Effector memory CD4-positive, alpha-beta T cell (primary cell): ENCODE data around the gene FSTL4.

Source experiments
- DNase-seq, 3 donors: peaks; one replicate each; pipeline ENCODE4 v3.0.0-alpha.2; 2020
- H3K27ac ChIP-seq: 2 replicates; pipeline ENCODE4 v1.7.0; 2013; ENCODE audit warnings: mild to moderate bottlenecking, low read length, moderate library complexity; ENCODE audit not compliant: insufficient read depth, poor library complexity, severe bottlenecking
- H3K27me3 ChIP-seq: replicated peaks from 2 replicates; pipeline ENCODE4 v1.7.0; 2013; ENCODE audit warnings: mild to moderate bottlenecking, low read length; ENCODE audit not compliant: insufficient read depth, control insufficient read depth, poor library complexity, severe bottlenecking
- H3K36me3 ChIP-seq: 2 replicates; pipeline ENCODE4 v1.7.0; 2013; ENCODE audit warnings: mild to moderate bottlenecking, low read length, moderate library complexity; ENCODE audit not compliant: control insufficient read depth, insufficient read depth
- H3K4me1 ChIP-seq: 2 replicates; pipeline ENCODE4 v1.7.0; 2013; ENCODE audit warnings: low read length, mild to moderate bottlenecking; ENCODE audit not compliant: control insufficient read depth, insufficient read depth, poor library complexity, severe bottlenecking
- H3K4me3 ChIP-seq: 2 replicates; pipeline ENCODE4 v1.7.0; 2013; ENCODE audit warnings: low read length, low read depth, mild to moderate bottlenecking; ENCODE audit not compliant: insufficient read depth, poor library complexity, severe bottlenecking
- H3K9me3 ChIP-seq: 2 replicates; pipeline ENCODE4 v1.7.0; 2013; ENCODE audit warnings: mild to moderate bottlenecking, low read length, moderate library complexity; ENCODE audit not compliant: control insufficient read depth

The FSTL4 gene

DNA sequence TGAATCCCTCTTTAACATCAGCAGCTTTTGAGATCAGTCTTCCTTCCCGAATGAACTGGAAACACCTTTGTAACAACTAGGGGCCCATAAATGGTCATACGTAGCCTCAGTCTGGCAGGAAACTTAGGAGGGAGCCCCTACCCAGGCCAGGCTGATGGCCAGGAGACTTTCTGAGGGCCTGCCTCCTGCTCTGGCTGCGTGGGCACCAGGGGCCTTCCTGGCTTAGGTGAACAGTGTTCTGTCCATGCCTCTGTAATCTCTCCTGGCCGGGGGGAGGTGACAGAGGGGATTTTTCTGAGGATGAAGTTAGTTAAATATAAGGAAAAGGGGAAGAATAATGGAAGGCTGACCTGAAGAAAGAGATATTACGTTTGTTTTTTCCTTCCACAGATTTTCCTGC lies 843 bp upstream of the FSTL4 start:
- H3K27ac ChIP-seq, result no peak overlapping the region

DNA sequence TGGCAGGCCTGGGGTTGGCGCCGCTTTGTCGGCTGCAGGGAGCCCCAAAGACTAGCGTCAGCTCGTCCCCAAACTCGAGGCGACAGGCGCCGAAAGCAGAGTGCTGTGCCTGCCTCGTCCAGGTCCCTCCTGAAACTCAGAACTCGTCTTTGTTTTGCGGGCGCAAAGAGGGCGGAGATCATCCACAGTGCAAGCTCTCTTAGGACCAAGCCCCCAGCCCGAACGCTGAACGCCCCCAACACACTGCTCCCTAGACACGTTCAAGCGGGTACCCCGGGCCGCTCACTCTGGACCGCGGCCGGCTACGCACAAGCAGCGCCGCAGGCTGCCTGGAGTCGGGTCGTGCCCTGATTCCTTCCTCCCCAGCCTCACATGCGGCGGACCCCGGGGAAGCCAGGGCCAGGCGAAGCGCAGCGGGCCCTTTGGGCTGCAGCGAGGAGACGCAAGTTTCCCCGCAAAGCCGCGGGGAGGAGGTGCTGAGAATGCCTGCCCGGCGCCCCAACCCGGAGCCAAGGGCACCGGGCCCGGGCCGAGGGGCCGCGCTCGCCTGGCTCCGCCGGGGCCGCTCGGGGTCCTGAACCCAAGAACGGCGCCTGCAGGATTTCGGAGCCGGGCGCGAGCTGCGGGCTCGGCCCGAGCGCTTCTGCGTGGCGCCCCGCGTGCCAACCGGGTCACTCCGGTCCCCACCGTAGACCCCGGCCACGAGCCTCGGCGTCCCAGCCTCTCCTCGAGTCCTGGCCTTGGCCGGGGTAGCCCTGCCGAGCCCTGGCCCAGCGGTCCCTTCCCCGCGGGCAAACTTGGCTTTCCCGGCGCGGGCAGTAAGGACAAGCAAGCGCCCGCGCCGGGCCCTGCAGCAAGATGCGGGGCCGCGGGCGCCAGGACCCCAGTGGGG lies 738 bp downstream of the FSTL4 start:
- H3K9me3 ChIP-seq, result no peaks in the 10 kb centered on the region
- H3K36me3 ChIP-seq, result no peaks in the 10 kb centered on the region
- no peak overlapping the region for H3K27ac ChIP-seq
- DNase-seq, result no peak
- H3K4me3 ChIP-seq, result peak overlapping the region; percentile 57
- peaks cover 18% of the 10 kb centered on the region for H3K27me3 ChIP-seq
- peaks cover 6% of the 10 kb centered on the region for H3K4me1 ChIP-seq

More for the DNA sequence above, 843 bp upstream of the FSTL4 start:
- Histone ChIP-seq H3K9me3 (no peaks in the 10 kb centered on the region), H3K36me3 (no peaks in the 10 kb centered on the region), H3K4me1 (peaks cover 6% of the 10 kb centered on the region), H3K4me3 (no peak overlapping the region), H3K27me3 (peaks cover 18% of the 10 kb centered on the region)
- no peak for DNase-seq

DNA sequence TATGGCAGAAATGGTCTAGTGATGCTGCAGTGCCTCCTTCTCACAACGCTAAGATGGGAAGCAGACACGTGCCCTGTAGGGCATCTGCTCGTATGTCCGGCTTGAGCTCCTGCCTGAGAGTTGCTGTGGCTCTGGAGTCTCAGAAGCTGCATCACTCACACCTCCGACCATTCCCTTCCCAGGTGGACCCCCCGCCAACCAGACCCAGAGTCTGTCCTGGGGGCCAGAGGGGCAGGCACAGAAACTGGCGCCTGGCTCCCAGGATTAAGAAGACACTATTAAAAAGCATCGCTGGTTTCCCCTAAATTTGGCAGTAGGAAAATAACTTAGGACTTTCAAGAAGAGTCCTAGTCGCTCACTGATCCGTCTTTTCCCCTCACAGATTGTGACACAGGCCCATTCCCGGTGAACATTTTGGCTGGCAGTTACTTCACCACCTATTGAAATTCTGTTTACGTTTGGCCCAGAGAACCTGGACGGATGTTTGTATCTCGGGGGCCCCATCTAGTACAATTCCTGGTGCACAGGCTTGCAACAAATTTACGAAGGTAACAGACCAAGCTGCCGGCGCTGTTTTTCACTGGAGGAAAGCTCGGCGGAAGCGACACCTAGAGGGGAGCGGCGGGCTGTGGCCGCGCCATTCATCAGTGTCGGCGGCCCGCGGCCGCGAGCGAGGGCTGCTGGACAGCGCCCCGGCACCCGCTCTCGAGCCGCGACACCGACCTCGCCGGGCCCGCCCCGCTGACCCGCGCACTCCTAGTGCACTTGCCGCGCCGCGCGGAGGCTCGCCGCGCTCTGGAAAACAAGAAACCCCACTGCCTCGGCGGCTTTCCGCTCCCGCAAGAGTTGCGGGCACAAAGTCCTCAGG lies 1.6 kb downstream of the FSTL4 start:
- H3K4me3 ChIP-seq, result peak overlapping the region; percentile 57
- H3K27ac ChIP-seq, result no peak overlapping the region
- peaks cover 6% of the 10 kb centered on the region for H3K4me1 ChIP-seq
- peaks cover 18% of the 10 kb centered on the region for H3K27me3 ChIP-seq
- H3K36me3 ChIP-seq, result no peaks in the 10 kb centered on the region
- no peaks in the 10 kb centered on the region for H3K9me3 ChIP-seq
- peak in 1 of 3 donors; percentile 11 for DNase-seq

- H3K4me3 ChIP-seq, result no peak overlapping the region
- no peaks in the 10 kb centered on the region for H3K9me3 ChIP-seq
- H3K4me1 ChIP-seq, result peaks cover 6% of the 10 kb centered on the region
- H3K36me3 ChIP-seq, result no peaks in the 10 kb centered on the region
- DNase-seq, result no peak
- peaks cover 18% of the 10 kb centered on the region for H3K27me3 ChIP-seq
- no peak overlapping the region for H3K27ac ChIP-seq
Observed at GRCh38 chr5:133607451-133607850, 4.9 kb downstream of the FSTL4 start.

- H3K27me3 ChIP-seq, result peaks cover 18% of the 10 kb centered on the region
- H3K27ac ChIP-seq, result no peak overlapping the region
- no peak overlapping the region for H3K4me3 ChIP-seq
- H3K9me3 ChIP-seq, result no peaks in the 10 kb centered on the region
- no peaks in the 10 kb centered on the region for H3K36me3 ChIP-seq
- DNase-seq, result no peak
- H3K4me1 ChIP-seq, result peaks cover 6% of the 10 kb centered on the region
Observed at GRCh38 chr5:133606835-133607234, 5.5 kb downstream of the FSTL4 start.

DNA sequence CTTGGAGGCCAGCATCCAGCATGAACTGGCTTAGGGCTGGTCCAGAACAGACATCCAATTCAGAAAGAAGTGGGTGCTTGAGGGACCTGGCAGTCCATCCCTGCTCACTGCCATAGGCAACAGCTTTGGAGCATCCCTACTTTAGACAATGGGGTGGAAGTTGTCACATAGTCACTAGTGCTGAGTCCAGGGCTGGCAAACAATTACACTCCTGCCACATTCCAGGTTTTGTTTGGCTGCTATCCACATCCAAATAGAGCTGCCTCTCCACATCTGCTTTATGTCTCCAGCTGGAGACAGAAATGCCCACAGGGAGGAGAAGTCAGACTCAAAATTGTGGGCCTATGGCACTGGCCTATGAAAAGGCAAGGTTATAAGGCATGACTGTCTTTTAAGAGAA lies 7.0 kb downstream of the FSTL4 start:
- no peak for DNase-seq
- no peaks in the 10 kb centered on the region for H3K4me1 ChIP-seq
- peaks cover 10% of the 10 kb centered on the region for H3K27me3 ChIP-seq
- H3K36me3 ChIP-seq, result no peaks in the 10 kb centered on the region
- H3K9me3 ChIP-seq, result no peaks in the 10 kb centered on the region
- no peak overlapping the region for H3K4me3 ChIP-seq
- no peak overlapping the region for H3K27ac ChIP-seq

GRCh38 chr5:133603711-133604110 lies 8.6 kb downstream of the FSTL4 start:
- Histone ChIP-seq H3K4me1 (no peaks in the 10 kb centered on the region), H3K27ac (no peak overlapping the region), H3K4me3 (no peak overlapping the region), H3K9me3 (no peaks in the 10 kb centered on the region), H3K36me3 (no peaks in the 10 kb centered on the region), H3K27me3 (no peaks in the 10 kb centered on the region)
- no peak for DNase-seq

- Histone ChIP-seq H3K27ac (no peak overlapping the region), H3K9me3 (no peaks in the 10 kb centered on the region)
Observed at GRCh38 chr5:133602835-133603380, 9.4 kb downstream of the FSTL4 start.

DNA sequence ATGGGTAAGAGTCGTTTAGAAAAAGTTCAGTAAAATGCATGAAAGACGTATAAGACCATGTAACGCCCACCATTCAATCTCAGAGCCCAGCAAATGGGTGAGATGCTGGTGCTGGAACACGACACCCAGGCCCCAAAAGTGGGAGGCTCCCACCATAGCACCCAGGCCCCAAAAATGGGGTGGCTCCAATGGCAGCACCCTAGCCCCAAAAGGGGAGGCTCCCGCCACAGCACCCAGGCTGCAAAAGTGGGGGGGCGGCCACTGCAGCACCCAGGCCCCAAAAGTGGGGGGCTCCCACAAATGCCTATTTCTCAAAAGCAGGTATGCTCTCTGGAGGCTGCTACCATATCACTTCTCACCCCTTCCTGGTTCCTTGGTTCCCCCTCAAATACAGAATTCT lies 12.7 kb downstream of the FSTL4 start:
- Histone ChIP-seq H3K9me3 (no peaks in the 10 kb centered on the region), H3K36me3 (no peaks in the 10 kb centered on the region), H3K27me3 (no peaks in the 10 kb centered on the region), H3K4me3 (no peak overlapping the region), H3K27ac (no peak overlapping the region), H3K4me1 (no peaks in the 10 kb centered on the region)
- no peak for DNase-seq

More at GRCh38 chr5:133602835-133603380, 9.4 kb downstream of the FSTL4 start:
- Histone ChIP-seq H3K4me1 (no peaks in the 10 kb centered on the region), H3K36me3 (no peaks in the 10 kb centered on the region), H3K4me3 (no peak overlapping the region), H3K27me3 (no peaks in the 10 kb centered on the region)
- no peak for DNase-seq
